ENCODE measurements around the gene SLC6A6. TPM values are rescaled to one million over a fixed set of nuclear protein-coding genes. Genes with fewer than 3 reads are reported as not detected.

SLC6A6 gene
- total RNA-seq, 2 experiments from 2014 or later, result 44.2 to 46.4 TPM

DNA sequence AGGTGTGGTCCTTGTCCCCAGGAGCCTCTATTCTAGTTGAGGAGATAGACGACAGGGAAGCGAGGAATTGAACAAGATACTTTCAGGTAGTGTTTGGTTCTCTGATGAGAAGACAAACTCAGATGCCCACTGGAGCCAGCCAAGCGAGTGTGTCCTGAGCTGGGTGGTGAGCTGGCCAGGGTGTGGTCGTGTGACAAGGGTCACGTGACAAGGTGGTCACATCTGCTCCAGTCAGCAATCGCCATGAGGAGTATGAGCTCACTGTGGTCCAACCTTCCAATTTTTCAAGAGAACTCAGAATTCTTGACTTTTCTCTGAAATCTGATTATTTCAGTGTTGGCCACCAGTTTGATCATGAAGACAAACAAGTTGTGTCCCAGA, 39.5 kb downstream of the SLC6A6 start:
- ChIA-PET POLR2A (no interaction called here), CTCF (interaction anchor here (1.2 kb wide), 1 partner anchor 26 kb away, joined by 3 read pairs; no protein-coding TSS in a partner anchor)

DNA sequence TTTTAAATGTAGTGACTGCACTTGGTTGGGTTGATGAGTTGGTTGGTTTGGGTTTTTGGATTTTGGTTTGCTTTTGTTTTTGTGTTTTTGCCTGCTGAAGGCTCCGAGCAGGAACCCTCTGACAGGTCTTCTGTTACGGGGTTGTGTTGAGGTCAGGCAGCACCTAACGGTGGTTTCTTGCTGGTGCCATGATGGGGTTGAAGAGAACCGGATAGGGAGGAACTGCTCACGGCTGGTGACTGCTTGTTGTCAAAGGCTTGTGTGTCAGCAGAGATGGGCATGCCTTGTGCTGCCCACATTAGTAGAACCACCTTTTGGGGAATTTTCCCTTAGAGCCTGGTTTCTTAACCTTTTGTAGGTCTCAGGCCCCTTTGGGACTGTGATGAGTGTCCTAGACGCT, 42.0 kb downstream of the SLC6A6 start:
- CTCF ChIA-PET, result no interaction called here

DNA sequence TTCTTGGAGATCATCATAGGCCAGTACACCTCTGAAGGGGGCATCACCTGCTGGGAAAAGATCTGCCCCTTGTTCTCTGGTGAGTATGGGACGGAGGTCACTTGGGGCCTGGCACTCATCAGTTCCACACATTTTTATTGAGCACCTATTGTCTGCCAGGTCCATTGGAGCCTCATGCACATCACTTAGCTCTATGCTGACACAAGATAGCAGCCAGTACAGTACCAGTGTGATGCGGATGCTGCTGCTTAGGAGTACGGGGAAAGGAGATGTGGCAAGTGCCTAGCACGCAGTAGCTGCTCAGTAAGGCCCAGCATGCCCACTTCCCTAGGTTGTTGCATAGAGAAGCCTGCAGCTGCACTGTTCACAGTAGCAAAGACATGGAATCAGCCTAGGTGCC, 43.4 kb downstream of the SLC6A6 start:
- CTCF ChIA-PET, result no interaction called here
- POLR2A ChIA-PET, result interaction anchor here (0.7 kb wide), 1 partner anchor 242 kb away, joined by 3 read pairs; no protein-coding TSS in a partner anchor

More for the DNA sequence above, 42.0 kb downstream of the SLC6A6 start:
- POLR2A ChIA-PET, result no interaction called here

DNA sequence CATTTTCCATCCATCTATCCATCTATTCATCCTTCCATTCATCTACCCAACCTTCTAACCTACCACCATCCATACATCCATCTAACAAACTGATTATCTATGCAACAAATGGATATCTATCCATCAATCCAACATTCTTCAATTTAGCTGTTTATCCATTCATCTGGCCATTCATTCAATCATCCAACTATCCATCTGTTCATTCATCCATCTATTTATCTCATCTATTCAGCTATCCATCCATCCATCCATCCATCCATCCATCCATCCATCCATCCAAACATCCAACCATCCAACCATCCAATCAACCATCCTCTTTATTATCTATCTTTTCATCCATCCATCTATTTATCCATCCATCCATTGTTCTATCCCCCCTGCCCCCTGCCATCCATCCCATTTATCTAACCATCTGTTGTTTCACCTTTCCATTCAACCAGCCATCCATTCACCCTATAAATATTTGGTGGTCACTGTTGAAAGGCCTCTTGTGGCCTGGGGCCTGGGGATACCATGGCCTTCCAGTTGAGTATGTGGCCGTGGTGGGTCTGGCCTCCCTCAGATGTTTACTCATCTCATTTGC, 44.7 kb downstream of the SLC6A6 start:
- POLR2A ChIA-PET, result no interaction called here
- CTCF ChIA-PET, result no interaction called here

DNA sequence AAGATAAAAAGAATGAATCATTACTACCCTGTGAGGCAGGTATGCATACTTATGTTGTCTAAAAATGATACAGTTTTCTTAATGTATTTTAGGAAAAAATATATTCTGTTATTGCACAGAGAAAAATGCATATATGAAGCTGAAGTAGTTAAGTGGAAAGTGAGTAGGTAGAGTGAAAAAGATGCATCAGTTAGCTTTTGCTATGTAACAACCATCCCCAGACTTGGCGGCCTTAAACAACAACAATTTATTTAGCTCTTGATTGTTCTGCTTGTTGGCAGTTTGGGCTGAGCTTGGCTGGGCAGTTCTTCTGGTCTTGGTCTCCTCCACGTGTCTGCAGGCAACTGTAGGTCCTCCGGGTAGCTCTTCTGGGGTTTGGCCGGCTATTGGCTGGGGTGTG, 45.7 kb downstream of the SLC6A6 start:
- POLR2A ChIA-PET, result no interaction called here

DNA sequence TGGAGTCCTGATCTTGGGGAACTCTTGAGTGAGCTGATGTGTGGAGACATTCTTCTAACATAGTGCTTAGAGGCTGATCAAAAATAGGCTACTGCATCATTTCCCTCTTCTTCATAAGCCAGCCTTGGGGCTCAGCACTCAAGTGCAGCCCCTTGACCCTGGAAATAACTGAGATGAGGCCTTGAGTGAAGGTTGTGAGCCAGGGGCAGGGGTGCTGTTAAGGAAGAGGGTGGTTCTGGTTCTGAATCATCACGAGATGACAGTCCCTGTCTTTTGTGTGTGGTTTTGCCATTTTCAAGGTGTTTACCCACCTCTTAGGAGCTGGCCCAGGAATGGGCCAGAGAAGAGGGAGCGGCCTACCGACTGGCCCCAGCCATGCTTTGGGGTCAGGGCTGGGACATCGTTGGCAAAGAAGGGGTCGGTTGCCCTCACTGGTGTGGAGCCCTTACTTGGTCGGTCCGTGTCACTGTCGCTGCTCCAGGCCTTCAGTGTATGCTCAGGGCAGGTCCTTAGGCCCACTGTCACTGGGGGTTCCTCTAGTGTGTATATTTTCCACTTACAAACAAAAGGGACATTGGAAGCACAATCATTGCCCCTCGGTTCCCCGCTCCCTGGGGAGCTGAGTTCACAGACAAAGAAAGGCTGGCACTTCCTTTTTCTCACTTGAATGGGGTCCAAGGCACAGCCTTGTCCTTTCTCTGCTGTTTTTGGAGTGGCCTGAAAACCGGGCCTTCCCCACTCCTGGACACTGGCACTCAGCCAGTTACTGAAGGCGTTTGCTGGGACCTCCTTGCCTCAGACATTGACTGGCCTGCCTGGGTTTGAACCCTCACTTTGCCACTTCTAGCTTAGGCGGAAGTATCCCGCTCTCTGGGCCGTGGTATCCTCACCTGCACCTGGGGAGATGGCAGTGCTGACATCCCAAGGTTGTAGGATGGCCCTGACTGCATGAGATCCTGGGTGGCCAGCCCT, 46.6 kb downstream of the SLC6A6 start:
- ChIA-PET CTCF (no interaction called here), POLR2A (no interaction called here)

More for the DNA sequence above, 45.7 kb downstream of the SLC6A6 start:
- CTCF ChIA-PET, result no interaction called here

DNA sequence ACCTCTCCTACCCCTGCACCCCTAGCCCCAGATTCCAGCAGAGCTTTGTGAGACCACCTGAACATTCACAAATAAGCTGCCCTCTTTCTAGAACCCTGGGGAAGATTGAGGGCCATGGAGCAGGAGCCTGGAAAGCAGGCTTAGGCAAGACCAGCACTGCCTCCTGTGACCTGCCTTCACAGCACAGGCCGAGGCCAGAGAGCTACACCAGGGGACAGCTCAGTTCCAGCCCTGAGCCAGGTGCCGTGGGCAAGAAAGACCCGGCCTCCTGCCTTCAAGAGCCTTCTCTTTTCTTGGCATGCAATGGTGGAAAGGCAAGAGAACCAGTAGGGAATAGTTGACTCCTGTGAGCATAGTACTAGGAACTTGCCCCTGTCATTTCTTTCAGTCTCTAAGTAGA, 48.1 kb downstream of the SLC6A6 start:
- ChIA-PET POLR2A (interaction anchor here (0.5 kb wide), 1 partner anchor 650 kb away, joined by 3 read pairs; no protein-coding TSS in a partner anchor), CTCF (interaction anchor here (1.2 to 1.4 kb wide), 3 partner anchors 11 to 35 kb away, joined by 3 read pairs; no protein-coding TSS in a partner anchor)

DNA sequence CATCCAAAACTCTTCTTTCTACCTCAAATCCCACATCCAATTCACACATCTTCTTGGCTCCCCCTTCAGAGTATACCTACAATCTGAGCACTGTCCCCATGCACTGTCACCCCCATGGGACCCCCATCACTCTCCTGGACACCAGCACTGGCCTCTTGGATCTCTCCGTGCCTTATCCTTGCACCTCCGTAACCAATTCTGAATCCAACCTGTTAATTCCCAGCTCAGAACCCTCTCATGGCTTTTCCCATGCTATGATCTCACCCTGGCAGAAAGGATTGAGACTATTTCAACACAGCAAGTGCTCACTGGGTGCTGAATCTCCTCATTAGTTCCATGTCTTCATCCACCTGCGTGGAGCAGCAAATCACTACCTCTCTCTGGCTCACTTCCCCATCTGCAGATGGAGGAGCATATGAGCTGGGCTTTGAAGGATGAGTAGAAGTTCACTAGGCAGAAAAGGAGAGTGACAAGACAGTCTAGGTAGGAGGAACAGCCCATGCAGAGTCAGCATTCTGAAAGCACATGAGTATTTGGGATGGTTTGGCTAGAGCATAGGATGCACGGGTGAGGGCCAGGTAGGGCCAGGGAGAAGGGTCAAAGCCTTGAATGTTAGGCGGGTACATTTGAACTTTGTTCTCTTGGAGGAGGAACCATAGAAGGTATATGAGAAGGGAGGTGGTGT, 48.7 kb downstream of the SLC6A6 start:
- CTCF ChIA-PET, result interaction anchor here (1.2 to 1.4 kb wide), 3 partner anchors 12 to 36 kb away, joined by 3 read pairs; no protein-coding TSS in a partner anchor
- POLR2A ChIA-PET, result no interaction called here

DNA sequence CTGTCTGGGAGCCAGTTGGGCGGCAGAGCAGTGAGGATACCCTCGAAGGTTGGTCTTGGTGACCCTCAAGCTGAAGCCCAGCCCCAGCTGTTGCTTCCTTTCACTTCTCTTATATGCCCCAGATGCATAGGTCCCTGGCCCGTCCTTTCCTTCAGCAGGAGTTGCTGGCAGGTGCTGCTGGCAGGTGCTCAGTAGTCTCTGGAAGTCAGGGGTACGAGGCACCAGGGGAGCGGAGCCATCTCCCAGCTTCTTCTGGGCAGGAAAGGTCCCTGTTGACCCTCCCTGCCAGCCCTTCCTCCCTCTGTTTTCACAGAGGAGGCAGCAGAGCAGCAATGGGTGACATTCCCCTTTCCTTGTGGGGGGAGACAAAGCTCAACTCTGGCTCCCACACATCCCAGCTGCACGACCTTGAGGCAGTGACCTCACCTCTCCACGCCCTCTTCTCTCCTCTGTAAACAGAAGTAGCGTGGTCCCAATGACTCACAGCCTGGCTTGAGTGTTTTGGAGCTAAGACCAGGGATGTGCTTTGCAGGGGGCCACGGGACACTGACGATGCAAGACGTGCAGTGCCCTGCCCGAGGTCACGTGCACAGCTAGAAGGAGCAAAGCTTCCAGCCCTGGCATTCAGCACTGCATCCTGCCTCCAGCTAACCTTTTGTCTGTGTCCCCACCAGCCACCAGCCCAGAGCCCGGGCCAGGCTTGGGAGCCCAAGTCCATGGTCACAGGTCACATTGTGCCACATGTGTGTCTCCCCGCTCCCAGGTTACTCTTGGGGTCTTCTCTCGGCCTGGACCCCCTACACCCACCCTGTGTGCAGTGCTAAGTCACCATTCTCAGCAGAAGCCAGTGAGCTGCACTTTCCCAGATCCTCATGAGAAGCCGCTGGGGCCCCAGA, 49.7 kb downstream of the SLC6A6 start:
- CTCF ChIA-PET, result no interaction called here
- POLR2A ChIA-PET, result no interaction called here

DNA sequence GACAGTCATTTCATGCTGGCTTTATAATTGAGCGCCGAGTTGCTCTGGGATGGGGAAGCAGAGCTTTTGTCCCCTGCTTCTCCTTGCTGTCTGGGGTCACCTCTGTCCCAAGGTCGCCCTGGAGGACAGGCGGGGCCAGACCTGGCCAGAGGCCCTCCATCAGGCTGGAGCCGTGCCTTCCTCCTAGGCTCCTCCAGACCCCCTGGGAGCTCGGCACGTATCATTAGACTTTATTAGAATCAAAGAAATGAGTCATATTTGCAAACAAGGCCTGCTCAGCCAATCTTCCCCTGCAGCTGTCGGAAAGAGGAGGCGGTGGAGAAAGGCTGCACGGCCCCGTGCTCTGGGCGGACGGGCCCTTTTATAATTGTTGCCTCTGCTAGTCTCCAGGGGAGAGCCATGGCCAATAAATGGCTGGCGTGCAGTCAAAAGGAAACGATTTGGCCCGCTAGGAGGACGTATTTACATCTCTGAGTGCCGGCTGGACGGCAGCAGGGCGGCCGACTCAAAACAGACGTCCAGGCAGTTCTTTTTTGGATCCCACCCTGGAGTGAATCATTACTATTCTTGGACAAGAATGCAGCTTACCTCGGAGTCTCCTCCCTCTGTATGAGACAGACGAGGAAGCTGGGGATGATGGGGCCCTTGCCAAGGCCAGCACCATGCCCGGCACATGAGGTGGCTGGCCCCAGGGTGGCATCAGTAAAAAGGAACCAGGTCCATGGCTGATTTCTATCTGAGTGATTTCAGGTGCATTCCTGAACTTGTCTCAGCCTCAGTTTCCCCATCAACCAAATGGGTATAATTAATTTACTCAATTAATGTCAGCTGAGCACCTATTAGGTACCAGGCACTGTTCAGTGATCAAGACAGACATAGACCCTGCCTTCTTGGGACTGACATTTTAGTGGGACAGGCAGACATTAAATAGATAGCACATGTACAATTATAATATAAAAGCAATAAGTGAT, 50.6 kb downstream of the SLC6A6 start:
- ChIA-PET CTCF (interaction anchor here (0.9 kb wide), 1 partner anchor 15 kb away, joined by 4 read pairs; no protein-coding TSS in a partner anchor), POLR2A (no interaction called here)

DNA sequence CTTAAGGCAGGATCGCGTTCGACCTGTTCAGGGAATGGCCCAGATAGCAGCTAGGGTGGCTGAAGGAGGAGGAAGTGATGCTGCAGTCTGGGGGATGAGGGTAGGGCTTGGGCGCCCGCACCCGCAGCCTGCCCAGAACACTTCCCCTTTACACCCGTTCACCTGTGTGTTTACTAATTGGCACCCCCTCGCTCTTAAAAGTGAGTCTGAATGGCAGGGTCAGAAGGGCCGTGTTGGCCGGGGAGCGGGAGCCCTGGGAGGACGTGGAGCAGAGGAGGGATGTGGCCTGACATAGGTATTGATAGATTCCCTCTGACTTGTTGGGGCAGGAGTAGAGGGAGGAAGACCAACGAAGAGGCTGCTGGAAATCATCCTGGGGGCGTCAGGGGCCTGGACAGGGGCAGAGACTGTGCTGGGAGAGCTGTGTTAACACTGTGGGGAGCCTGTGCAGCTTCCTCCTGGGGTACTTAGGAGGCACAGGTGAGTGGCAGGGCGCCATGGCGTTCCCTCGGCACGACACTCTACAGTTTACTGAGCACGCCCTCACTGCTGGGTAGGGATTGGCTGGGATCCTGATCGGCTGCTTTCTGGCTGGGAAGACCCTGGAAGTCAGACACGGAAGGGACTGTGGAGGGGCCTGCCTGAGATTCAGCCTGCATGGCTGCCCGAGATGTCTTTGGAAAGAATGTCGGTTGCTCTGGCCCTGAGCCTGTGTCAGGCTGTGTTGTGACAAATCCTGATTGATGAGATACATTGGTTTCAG, 51.7 kb downstream of the SLC6A6 start:
- ChIA-PET POLR2A (no interaction called here), CTCF (interaction anchor here (0.9 to 1.8 kb wide), 2 partner anchors 14 kb away, joined by 4 to 7 read pairs; no protein-coding TSS in a partner anchor)

DNA sequence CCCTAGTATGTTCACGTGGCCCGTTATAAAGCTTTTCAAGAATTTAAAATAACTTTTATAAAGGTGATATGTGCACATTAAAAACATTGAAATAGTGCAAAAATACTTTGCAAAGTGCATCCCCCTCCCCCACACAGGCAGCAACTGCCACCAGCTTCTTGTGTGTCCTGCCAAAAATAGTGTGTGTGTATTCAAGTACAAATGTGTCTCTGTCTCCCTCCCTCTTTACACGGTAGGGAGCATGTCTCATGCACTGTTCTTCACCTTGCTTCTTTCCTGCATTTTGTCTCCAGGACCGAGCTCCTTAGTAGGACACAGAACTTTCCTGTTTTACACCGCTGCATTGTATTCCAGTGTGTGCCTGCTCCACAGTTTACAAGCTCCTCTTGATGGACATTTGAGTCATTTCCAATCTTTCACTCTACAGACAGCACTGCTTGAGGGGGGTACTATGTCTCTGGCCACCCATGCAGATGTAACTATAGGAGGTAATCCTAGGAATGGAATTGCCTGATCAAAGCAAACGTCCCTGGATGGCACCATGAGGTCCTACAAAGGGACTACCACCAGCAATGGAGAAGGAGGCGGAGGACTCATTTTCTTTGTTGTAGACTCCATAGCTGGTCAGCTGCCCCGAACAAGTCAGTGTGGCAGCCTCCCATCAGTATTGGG, 52.4 kb downstream of the SLC6A6 start:
- CTCF ChIA-PET, result interaction anchor here (1.8 kb wide), 1 partner anchor 13 kb away, joined by 7 read pairs; no protein-coding TSS in a partner anchor
- POLR2A ChIA-PET, result no interaction called here

DNA sequence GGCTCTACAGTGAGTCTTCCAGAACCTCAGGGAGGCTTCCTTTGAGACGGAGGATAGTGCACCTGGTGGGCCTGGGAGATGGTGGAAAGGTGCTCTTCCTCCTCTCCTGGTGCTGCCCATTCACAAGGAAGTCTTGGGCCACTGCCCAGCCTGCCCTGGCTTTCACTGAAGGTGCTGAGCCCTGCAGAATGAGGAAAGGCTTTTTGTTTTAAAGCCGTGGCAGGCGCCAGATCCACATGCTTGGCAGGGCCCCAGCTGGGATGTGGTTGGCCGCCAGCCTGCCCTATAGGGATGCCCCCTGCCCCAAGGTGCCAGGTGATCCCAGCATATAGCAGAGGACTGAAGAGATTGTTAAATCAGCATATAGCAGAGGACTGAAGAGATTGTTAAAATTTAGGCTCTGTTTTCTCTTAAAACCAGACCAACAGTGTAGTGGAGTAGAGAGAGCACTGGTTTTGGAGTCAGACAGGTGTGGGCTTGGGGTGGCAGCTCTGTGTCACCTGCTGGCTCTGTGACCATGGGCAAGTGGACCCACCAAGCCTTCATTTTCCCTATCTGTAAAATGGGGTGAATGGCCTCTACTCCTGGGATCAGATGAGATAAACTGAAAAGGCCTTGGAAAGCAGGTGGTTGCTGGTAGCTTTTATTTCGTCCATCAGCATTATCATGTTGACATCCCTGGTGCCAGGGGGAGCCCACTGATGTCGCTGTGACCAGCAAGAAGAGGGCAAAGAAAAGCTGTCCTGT, 53.3 kb downstream of the SLC6A6 start:
- ChIA-PET CTCF (interaction anchor here (1.8 kb wide), 1 partner anchor 12 kb away, joined by 7 read pairs; no protein-coding TSS in a partner anchor), POLR2A (no interaction called here)

DNA sequence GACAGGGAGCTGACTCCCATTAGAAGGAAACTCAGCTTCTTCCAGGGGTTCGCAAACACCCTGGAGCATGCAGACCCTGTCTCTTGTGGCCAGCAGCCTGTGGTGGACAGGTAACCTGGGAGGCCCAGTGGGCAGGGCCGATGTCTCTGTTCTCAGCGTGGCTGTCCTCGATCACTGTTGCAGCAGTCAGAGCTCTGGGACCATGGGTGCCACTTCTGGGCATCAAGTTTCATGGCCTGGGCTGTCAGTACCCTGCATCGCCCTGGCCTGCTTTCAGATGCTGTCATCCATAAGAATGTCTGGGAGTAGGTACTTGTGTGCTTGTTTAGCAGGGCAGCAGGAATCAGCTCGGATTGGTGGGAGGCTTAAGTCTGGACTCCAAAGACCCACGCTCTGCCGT, 54.4 kb downstream of the SLC6A6 start:
- POLR2A ChIA-PET, result no interaction called here
- CTCF ChIA-PET, result no interaction called here

DNA sequence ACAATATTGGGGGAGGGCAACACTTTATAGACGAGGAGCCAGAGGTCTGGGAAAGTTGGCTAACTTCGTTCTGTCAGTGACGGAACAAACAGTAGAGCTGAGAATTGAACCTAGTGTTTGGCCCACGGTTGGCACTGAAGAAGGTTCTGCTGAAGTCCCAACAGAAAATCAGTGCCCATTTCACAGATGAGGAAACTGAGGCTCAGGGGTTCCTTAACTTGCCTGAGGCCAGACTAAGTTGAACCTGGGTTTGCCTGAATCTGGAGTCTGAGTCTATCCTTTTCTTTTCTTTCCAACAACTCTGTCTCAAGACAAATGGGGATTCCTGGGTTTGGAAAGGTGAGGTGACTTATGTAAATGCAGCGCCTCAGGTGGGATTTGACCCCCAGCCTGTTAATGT, 55.1 kb downstream of the SLC6A6 start:
- CTCF ChIA-PET, result no interaction called here
- POLR2A ChIA-PET, result no interaction called here

DNA sequence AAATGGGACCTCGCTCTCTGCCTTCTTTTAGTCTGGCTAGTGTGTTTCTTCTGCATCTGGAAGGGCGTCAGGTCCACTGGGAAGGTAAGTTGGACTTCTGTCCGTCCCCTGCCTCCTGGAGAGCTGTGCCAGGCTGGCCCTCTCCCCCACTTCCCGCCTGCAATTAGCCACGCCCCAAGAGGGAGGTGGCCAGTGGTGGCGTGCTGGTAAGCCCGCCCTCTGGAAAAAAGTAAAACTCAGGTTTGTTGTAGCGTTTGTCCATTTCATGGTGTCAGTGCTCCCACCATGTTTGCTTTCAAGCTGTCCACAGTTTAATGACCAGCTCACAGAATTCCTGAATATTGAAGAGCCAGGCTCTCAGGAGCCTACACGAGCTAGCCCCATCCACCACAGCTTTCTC, 55.6 kb downstream of the SLC6A6 start:
- POLR2A ChIA-PET, result interaction anchor here (0.8 to 1.5 kb wide), 2 partner anchors 56 to 58 kb away, joined by 3 to 7 read pairs; partner anchors contain the start of gene SLC6A6
- CTCF ChIA-PET, result interaction anchor here (0.6 to 1.6 kb wide), 3 partner anchors 9 to 80 kb away, joined by 3 to 5 read pairs (median 4); no protein-coding TSS in a partner anchor
